HAP-1 (cell line): ENCODE measurements around the gene BMP7.

Source experiments
- DNase-seq, 2 experiments: peaks; one replicate each; pipeline ENCODE4 v3.0.0-alpha.2; 2016 to 2020; ENCODE audit warnings: low spot score in 2 of 2
- H3K27me3 ChIP-seq: fragments of 250-450 bp; sonication (Bioruptor Pico); 2 replicates; pipeline ENCODE4 v1.5.1; 2020; ENCODE audit warnings: low read depth, mild to moderate bottlenecking, moderate library complexity
- H3K36me3 ChIP-seq: fragments of 250-450 bp; sonication (Bioruptor Pico); replicated peaks from 2 replicates; pipeline ENCODE4 v1.5.1; 2020; ENCODE audit warnings: mild to moderate bottlenecking
- H3K4me1 ChIP-seq: fragments of 250-450 bp; sonication (Bioruptor Pico); 2 replicates; pipeline ENCODE4 v1.5.1; 2020; ENCODE audit warnings: mild to moderate bottlenecking
- H3K4me3 ChIP-seq: fragments of 250-450 bp; sonication (Bioruptor Pico); 2 replicates; pipeline ENCODE4 v1.5.1; 2020; ENCODE audit warnings: mild to moderate bottlenecking, moderate library complexity
- H3K9me3 ChIP-seq: fragments of 250-450 bp; sonication (Bioruptor Pico); 2 replicates; pipeline ENCODE4 v1.5.1; 2020; ENCODE audit warnings: mild to moderate bottlenecking, moderate library complexity
- in situ Hi-C: fragments of 300-500 bp; cut with MboI; formaldehyde crosslinking; loops from 3 replicates; pipeline ENCODE4 v1.14.3; 2020; ENCODE audit warnings: low sequenced_read_pairs, inconsistent platforms, mixed read lengths

The BMP7 gene

DNA sequence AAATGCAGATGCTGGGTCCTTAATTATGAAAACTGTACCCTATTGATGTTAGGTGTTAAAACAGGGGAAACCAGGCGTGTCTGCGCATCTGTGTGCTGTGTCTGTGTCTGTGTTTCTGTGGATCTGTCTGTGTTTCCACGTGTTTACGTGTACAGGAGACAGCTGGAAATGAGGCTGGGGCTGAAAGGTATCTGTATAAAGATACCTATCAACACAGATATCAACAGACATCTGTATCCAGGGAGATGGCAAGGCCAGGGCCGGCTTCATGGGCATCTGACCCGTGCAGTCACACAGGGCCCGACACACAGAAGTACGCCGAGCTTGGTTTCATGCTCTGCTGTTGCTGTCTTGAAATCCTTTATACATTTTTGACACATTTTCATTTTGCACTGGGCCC lies 48.6 kb downstream of the BMP7 start:
- Histone ChIP-seq H3K36me3 (no peaks in the 10 kb centered on the region), H3K27me3 (no peaks in the 10 kb centered on the region), H3K4me3 (no peak overlapping the region), H3K4me1 (no peaks in the 10 kb centered on the region), H3K9me3 (no peaks in the 10 kb centered on the region)
- in situ Hi-C loops: no loop called here
- DNase-seq: no peak

DNA sequence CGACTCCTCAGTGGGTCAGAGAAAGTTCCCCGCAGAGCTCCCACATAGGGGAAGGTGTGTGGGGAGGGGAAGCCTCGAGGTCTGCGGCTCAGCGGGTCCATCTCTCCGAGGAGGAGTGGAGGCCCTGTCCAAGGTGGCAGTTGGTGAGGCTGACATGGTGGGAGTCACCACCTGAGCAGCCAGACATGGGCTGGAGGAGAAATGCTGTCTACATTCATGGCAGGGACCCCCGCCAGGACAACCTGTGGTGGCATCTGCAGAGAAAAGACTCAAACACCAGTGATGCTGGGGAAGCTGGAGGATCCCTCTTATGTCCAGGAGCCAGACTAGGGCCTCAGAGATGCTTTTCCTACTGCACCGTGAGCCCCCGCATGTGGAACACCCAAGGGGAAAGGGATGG lies 49.8 kb downstream of the BMP7 start:
- DNase-seq: no peak
- H3K27me3 ChIP-seq: no peaks in the 10 kb centered on the region
- no peaks in the 10 kb centered on the region for H3K36me3 ChIP-seq
- no peaks in the 10 kb centered on the region for H3K9me3 ChIP-seq
- in situ Hi-C loops: no loop called here
- no peaks in the 10 kb centered on the region for H3K4me1 ChIP-seq
- H3K4me3 ChIP-seq: no peak overlapping the region

DNA sequence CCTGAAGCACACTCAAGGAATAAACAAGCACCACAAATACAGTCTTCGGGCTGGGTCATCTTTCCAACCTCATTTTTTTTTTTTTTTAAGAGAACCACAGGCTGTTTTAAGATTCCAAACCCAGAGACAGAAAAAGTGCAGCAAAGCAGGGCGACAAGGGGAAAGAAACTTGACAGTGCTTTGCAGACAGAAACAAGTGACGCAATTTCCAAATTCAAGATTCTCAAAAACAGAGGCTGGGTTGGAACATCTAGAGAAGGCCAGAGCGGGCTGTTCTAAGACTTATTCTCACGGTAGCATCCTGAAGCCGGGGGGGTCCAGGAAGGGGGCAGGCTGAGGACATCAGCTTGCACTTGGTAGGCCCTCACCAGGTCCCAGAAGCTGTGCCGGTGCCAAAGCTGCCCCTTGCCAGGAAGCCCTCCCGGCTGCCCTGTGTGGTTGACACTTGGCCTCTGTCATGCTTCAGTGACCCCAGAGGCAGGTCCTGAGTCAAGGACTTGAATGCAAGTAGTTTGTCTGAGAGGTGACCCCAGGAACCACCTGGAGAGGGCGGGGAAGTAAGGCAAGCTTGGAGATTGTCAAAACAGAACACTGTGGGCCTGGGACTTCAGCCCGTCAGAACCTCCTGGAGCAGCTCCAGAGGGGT lies 50.5 kb downstream of the BMP7 start:
- no peaks in the 10 kb centered on the region for H3K4me1 ChIP-seq
- H3K27me3 ChIP-seq: no peaks in the 10 kb centered on the region
- no peaks in the 10 kb centered on the region for H3K9me3 ChIP-seq
- no peaks in the 10 kb centered on the region for H3K36me3 ChIP-seq
- no peak overlapping the region for H3K4me3 ChIP-seq
- in situ Hi-C loops: no loop called here
- no peak for DNase-seq

DNA sequence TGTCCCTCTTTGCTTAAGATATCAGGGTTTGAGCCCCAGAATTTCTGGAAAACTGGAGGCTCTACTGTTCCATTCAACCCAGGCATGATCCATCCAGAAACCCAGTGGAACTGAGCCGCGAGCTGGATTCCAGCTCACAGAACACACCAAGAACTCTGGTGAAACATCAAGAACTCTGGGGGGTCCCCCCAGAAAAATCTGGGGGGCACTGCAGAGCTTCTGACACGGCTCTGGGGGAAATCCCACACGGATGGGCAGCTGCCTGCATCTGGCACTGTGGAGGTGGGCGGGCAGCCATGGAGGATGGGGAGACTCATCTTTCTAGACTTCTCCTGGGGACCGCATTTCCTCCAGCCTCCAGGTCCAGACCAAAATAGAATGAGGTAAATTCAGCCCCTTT lies 51.0 kb downstream of the BMP7 start:
- no peak for DNase-seq

DNA sequence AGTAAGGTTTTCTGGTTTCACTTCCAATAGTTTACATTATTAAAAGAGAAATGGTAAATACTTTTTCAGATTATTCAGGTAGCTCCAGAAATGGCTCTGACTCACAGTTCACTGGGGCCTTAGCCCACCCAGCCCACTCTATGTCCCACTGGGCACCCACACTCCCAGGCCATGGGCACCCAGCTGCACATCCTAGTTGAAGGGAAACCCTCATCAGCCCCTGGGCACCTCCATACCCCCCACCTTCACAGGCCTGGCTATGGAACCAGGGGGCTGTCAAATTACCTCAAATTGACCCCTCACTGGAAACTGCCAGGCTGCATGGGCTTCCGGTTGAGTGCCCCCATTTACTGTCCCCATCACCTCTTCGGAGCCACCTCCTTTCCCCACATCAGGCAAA lies 51.5 kb downstream of the BMP7 start:
- no peaks in the 10 kb centered on the region for H3K4me1 ChIP-seq
- DNase-seq: no peak
- no peaks in the 10 kb centered on the region for H3K9me3 ChIP-seq

More for the DNA sequence above, 51.0 kb downstream of the BMP7 start:
- in situ Hi-C loops: no loop called here
- H3K36me3 ChIP-seq: no peaks in the 10 kb centered on the region
- no peak overlapping the region for H3K4me3 ChIP-seq
- no peaks in the 10 kb centered on the region for H3K9me3 ChIP-seq
- no peaks in the 10 kb centered on the region for H3K4me1 ChIP-seq
- no peaks in the 10 kb centered on the region for H3K27me3 ChIP-seq

DNA sequence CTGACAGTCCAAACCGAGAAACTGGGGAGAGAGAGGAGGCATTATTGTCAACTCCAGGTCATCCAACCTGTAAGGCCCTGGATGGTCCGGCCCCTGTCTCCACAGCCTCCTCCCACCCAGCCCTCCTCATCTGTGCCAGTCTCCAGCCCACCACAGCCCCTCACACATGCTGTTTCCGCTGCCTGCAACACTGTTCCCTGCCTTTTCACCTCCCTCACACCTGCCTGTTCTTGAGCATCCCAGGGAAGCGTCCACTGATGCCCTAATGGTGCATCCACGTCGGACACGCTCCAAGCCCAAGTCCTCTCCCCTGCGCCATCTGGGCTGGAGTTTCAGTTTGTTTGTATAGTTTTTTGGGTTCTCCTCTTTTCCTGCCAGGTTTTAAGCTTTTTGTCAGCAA lies 52.0 kb downstream of the BMP7 start:
- Histone ChIP-seq H3K9me3 (no peaks in the 10 kb centered on the region), H3K27me3 (no peaks in the 10 kb centered on the region), H3K36me3 (no peaks in the 10 kb centered on the region), H3K4me3 (no peak overlapping the region), H3K4me1 (no peaks in the 10 kb centered on the region)
- in situ Hi-C loops: no loop called here
- no peak for DNase-seq

More for the DNA sequence above, 51.5 kb downstream of the BMP7 start:
- H3K4me3 ChIP-seq: no peak overlapping the region
- no peaks in the 10 kb centered on the region for H3K36me3 ChIP-seq
- in situ Hi-C loops: no loop called here
- no peaks in the 10 kb centered on the region for H3K27me3 ChIP-seq

DNA sequence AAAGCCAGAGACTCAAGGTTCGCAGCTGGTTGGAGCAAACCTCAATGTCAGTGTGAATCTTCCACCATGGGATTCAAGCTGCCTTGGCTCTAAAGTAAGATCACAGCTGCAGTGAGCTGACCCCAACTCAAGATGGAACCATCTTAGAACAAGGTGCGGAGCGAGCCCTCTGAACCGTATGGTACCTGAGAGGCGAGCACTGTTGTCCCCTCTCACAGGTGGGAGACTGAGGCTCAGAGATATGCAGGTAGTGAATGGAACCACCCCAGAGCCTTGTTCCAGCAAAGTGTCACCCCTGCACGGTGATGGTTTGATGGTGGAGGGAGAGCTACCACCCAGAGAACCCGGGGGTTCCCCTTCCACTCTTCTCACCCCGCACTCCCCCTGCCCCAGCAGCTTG lies 52.5 kb downstream of the BMP7 start:
- no peaks in the 10 kb centered on the region for H3K36me3 ChIP-seq
- no peaks in the 10 kb centered on the region for H3K9me3 ChIP-seq
- no peaks in the 10 kb centered on the region for H3K4me1 ChIP-seq
- in situ Hi-C loops: no loop called here
- no peak overlapping the region for H3K4me3 ChIP-seq
- no peak for DNase-seq
- H3K27me3 ChIP-seq: no peaks in the 10 kb centered on the region

DNA sequence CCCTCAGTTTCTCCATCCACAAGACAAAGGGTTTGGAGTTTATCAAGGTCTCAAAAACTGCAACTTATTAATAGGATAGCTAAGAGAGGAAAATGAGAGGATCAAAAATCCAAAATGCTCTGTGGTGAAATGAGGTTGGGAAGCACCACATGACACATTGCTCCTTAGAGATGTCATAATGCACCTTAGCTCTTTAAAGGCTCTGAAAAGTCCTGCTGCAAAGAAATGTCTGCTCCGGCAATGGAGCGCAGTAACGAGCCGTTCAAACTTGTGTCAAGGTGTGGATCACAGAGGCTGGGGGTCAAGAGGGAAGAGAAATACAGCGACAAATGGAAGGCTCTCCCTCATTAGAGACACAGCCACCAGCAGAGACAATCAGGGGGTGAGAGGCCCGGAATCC lies 53.1 kb downstream of the BMP7 start:
- Histone ChIP-seq H3K9me3 (no peaks in the 10 kb centered on the region), H3K4me3 (no peak overlapping the region), H3K4me1 (no peaks in the 10 kb centered on the region), H3K36me3 (no peaks in the 10 kb centered on the region), H3K27me3 (no peaks in the 10 kb centered on the region)
- in situ Hi-C loops: no loop called here
- DNase-seq: no peak

DNA sequence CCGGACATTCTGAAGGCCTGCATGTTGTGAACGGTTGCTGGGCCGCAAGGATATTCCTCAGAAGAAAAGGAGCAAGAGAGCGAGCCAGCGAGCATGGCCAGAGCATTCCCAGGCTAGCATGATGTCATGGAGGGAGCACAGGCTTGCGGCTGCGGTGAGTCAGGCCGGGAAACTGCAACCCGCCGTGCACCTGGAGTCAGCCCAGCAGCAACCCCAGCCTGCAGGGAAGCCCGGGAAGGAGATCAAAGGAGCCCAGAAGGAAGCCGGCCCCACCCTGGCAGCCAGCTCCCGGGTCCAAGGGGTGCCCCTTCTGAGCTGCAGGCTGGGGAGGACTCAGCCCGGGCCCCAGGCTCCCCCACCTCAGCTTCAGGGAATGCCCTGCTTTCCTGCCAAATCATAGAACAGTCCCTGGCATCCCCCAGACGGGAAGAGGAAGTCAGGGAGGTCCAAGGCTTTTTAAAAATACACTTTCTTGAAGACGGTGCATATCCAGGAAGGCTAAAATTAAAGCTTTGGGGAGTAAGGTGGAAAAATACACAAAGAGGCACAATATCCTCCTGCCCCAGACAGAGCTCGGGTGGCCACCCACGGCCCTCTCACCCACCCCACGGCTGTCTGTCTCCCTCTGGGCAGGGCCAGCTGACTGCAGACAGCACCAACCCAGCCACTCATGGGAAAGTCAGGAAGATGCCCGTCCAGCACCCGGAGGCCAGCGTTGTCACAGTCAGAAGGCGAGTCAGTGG lies 53.7 kb downstream of the BMP7 start:
- DNase-seq: no peak
- Histone ChIP-seq H3K27me3 (no peaks in the 10 kb centered on the region), H3K36me3 (no peaks in the 10 kb centered on the region), H3K4me1 (no peaks in the 10 kb centered on the region), H3K4me3 (no peak overlapping the region), H3K9me3 (no peaks in the 10 kb centered on the region)
- in situ Hi-C loops: no loop called here

DNA sequence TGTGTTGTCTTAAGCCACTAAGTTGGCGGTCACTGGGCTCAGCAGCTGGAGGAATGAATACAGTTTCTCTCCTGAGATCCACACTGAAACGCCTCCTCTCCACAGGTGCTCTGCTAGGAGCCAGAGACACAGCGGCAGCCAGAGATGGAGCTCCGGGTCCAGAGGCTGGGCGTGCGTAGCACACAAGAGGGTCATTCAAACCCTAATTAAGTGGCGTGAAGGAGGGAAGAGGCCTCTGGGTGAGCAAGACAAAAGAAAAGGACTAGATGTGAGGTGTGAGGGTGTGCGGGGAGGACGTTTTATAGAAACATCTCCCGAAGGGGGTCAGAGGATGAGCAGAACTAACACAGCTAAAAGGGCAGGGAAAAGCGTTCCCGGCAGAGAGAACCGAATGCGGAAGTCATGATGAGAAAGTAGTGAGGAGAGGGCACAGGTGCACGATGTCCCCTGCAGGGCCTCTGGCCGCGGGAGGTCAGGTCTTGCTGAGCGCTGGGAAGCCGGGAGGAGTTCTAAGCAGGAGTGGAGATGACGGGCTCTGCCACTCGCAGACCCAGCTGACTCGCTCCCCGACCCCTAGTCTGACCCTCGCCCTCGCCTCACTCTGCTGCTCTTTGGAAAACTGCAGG lies 54.4 kb downstream of the BMP7 start:
- H3K9me3 ChIP-seq: no peaks in the 10 kb centered on the region
- no peaks in the 10 kb centered on the region for H3K27me3 ChIP-seq
- DNase-seq: no peak
- in situ Hi-C loops: no loop called here
- no peak overlapping the region for H3K4me3 ChIP-seq
- H3K4me1 ChIP-seq: no peaks in the 10 kb centered on the region
- H3K36me3 ChIP-seq: no peaks in the 10 kb centered on the region

DNA sequence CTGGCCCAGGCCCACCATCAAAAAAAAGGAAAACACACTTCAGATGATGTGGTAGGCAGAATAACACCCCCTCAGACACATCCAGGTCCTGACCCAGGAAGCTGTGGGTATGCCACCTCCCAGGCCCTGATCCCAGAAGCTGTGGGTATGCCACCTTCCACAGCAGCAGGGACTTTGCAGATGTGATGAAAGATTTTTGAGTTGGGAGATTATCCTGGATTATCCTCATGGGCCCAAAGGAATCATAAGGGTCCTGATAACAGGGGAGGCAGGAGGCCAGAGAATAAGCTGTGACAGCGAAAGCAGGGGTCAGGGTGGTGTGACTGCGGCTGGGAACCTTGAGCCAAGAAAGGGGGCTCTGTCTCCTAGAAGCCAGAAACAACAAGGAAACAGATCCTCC lies 55.0 kb downstream of the BMP7 start:
- no peaks in the 10 kb centered on the region for H3K36me3 ChIP-seq
- DNase-seq: no peak
- no peaks in the 10 kb centered on the region for H3K4me1 ChIP-seq
- no peak overlapping the region for H3K4me3 ChIP-seq
- in situ Hi-C loops: no loop called here
- H3K27me3 ChIP-seq: no peaks in the 10 kb centered on the region
- no peaks in the 10 kb centered on the region for H3K9me3 ChIP-seq

DNA sequence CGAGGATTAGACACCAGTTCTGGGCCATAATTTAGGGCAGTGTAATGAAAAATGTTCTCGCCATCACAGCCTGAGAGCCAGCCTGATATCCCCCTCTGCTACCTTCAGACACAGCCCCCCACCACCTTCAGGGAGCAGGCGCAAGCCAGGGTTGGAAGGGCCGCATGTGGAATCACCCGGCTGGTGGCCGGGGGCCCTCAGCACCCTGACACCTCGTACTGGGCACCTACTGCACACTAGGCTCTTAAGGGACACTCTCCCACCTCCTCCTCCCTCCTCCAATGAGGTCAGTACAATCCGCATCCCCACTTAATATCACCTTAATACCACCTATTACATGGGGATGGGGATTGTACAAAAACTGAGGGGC lies 55.5 kb downstream of the BMP7 start:
- DNase-seq: no peak
- no peaks in the 10 kb centered on the region for H3K4me1 ChIP-seq
- in situ Hi-C loops: no loop called here
- H3K27me3 ChIP-seq: no peaks in the 10 kb centered on the region
- H3K4me3 ChIP-seq: no peak overlapping the region
- no peaks in the 10 kb centered on the region for H3K36me3 ChIP-seq
- no peaks in the 10 kb centered on the region for H3K9me3 ChIP-seq

DNA sequence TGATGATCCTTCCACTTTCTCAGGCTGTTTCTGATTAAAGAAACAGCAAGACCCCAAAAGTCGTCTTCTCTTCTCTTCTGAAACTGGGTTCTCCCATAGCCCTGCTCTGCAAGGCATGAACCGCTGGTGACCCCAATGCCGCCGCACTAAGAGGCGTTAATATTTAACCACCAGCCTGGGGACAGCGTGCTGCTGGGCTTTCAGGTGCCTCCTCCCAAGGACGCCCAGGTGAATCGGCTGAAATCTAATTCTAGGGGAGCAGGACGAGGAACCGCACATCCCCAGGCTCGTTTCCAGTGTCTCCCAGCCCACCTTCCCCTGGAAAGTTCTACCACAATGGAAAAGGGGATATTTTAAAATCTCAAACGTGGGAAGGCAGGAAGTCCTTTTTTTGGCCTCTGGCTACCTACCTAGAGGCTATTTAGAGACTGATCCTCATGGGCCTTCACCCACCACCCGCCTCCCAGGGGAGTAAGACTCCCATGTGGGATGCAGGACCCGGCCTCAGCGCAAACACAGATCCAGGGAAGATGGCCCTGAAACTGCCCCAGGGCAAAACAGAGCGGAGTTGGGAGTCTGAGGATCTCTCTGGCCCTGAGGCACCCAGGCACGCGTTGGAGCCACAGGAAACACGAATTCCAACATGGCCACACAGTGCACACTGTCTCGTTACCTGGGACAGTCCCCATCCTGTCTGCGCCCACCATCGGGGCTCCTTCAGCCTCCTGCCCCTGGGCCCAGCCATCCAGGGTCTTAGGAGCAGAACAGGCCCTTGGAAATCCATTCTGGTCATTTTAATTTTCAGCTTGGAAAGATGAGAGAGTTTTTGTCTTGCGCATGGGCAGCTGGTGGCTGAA lies 56.2 kb downstream of the BMP7 start:
- in situ Hi-C loops: no loop called here
- no peaks in the 10 kb centered on the region for H3K9me3 ChIP-seq
- DNase-seq: no peak
- no peaks in the 10 kb centered on the region for H3K36me3 ChIP-seq
- H3K4me1 ChIP-seq: no peaks in the 10 kb centered on the region
- H3K27me3 ChIP-seq: no peaks in the 10 kb centered on the region
- no peak overlapping the region for H3K4me3 ChIP-seq

DNA sequence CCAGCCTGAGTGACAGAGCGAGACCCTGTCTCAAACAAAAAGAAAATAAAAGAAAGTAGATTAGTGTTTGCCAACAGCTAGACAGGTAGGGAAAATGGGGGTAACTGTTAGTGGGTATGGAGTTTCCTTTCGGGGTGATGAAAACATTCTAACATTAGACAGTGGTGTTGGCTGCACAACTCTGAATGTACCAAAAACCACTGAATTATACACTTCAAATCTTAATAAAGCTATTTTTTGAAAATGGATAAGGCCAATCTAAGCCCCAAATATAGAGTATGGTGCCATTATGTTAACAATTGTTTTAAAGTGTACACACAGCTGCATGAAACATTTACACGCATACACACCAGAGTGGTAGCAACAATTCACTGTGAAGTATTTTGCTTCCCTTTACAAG lies 57.0 kb downstream of the BMP7 start:
- no peaks in the 10 kb centered on the region for H3K36me3 ChIP-seq
- H3K4me3 ChIP-seq: no peak overlapping the region
- DNase-seq: no peak

More for the DNA sequence above, 57.0 kb downstream of the BMP7 start:
- in situ Hi-C loops: no loop called here
- no peaks in the 10 kb centered on the region for H3K4me1 ChIP-seq
- no peaks in the 10 kb centered on the region for H3K9me3 ChIP-seq
- H3K27me3 ChIP-seq: no peaks in the 10 kb centered on the region
